Endothelial cell (in vitro differentiated cells): ENCODE measurements around the gene PTPRT. TPM values are rescaled to one million over a fixed set of nuclear protein-coding genes. Genes with fewer than 3 reads are reported as not detected.

Source experiments
- DNase-seq: peaks from one replicate; pipeline ENCODE4 v3.0.0; 2021; ENCODE audit warnings: low spot score
- H3K27ac Mint-ChIP-seq: one replicate; pipeline ENCODE4 v1.8.0; 2021; ENCODE audit warnings: mixed read lengths, inconsistent platforms; ENCODE audit not compliant: unreplicated experiment
- H3K27me3 Mint-ChIP-seq: one replicate; pipeline ENCODE4 v1.8.0; 2021; ENCODE audit warnings: mild to moderate bottlenecking, moderate library complexity, mixed read lengths, inconsistent platforms; ENCODE audit not compliant: unreplicated experiment
- H3K36me3 Mint-ChIP-seq: one replicate; pipeline ENCODE4 v1.8.0; 2021; ENCODE audit warnings: mild to moderate bottlenecking, low read depth, mixed read lengths, inconsistent platforms; ENCODE audit not compliant: unreplicated experiment
- H3K4me1 Mint-ChIP-seq: one replicate; pipeline ENCODE4 v1.8.0; 2021; ENCODE audit warnings: mild to moderate bottlenecking, mixed read lengths, inconsistent platforms; ENCODE audit not compliant: unreplicated experiment
- H3K4me3 Mint-ChIP-seq: one replicate; pipeline ENCODE4 v1.8.0; 2021; ENCODE audit warnings: mild to moderate bottlenecking, mixed read lengths, inconsistent platforms; ENCODE audit not compliant: unreplicated experiment
- H3K9me3 Mint-ChIP-seq: one replicate; pipeline ENCODE4 v1.8.0; 2021; ENCODE audit warnings: mixed read lengths, inconsistent platforms; ENCODE audit not compliant: unreplicated experiment
- total RNA-seq: library from RNA; stranded (reverse); fragmentation: NEBNext Ultra II Directional; extraction: Animal tissue kit (Norgen Biotek cat#: 25700); gene quantifications from one replicate; pipeline ENCODE4 v1.2.1, GENCODE V29; 2021; ENCODE audit not compliant: unreplicated experiment
- TF ChIP-seq, protein P1 (sequence below): fragments of 200-600 bp; sonication (generic); IDR thresholded peaks from one replicate; pipeline ENCODE4 v1.5.0; 2021; ENCODE audit warnings: antibody characterized with exemption; ENCODE audit not compliant: unreplicated experiment

PTPRT gene
- total RNA-seq, 1 donor from 2014 or later: 0.10 TPM

DNA sequence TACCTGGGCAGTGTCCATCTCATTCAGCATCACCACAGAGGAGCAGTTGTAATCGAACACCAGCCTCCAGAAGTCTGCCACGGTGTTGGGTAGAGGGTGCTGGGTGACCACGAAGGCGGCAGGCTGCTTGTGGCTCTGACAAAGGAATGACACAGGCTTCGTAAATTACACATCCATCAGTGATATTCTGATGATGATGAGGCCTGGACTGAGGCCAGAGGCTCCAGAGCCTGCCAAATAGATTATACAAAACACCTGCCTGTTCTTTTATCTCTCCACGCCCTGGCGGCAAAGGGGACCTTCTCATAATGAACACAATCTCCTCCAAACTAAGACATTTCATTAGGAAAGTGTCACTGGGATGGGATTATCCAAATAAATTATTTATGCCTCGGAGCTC is 1091.3 kb downstream of the PTPRT start:
- TF ChIP-seq, protein P1, sequence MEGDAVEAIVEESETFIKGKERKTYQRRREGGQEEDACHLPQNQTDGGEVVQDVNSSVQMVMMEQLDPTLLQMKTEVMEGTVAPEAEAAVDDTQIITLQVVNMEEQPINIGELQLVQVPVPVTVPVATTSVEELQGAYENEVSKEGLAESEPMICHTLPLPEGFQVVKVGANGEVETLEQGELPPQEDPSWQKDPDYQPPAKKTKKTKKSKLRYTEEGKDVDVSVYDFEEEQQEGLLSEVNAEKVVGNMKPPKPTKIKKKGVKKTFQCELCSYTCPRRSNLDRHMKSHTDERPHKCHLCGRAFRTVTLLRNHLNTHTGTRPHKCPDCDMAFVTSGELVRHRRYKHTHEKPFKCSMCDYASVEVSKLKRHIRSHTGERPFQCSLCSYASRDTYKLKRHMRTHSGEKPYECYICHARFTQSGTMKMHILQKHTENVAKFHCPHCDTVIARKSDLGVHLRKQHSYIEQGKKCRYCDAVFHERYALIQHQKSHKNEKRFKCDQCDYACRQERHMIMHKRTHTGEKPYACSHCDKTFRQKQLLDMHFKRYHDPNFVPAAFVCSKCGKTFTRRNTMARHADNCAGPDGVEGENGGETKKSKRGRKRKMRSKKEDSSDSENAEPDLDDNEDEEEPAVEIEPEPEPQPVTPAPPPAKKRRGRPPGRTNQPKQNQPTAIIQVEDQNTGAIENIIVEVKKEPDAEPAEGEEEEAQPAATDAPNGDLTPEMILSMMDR: no peak
- Mint-ChIP-seq H3K9me3 (peaks cover 65% of the 10 kb centered on the region), H3K4me1 (no peaks in the 10 kb centered on the region), H3K27me3 (peaks cover 12% of the 10 kb centered on the region), H3K4me3 (no peak overlapping the region), H3K27ac (no peak overlapping the region), H3K36me3 (peaks cover 35% of the 10 kb centered on the region)
- DNase-seq: no peak

GRCh38 chr20:42097741-42098140 is 1092.0 kb downstream of the PTPRT start:
- Mint-ChIP-seq H3K9me3 (peaks cover 60% of the 10 kb centered on the region), H3K27me3 (peaks cover 12% of the 10 kb centered on the region), H3K27ac (no peak overlapping the region), H3K4me1 (no peaks in the 10 kb centered on the region), H3K36me3 (peaks cover 32% of the 10 kb centered on the region), H3K4me3 (no peak overlapping the region)
- TF ChIP-seq, protein P1: no peak
- no peak for DNase-seq

DNA sequence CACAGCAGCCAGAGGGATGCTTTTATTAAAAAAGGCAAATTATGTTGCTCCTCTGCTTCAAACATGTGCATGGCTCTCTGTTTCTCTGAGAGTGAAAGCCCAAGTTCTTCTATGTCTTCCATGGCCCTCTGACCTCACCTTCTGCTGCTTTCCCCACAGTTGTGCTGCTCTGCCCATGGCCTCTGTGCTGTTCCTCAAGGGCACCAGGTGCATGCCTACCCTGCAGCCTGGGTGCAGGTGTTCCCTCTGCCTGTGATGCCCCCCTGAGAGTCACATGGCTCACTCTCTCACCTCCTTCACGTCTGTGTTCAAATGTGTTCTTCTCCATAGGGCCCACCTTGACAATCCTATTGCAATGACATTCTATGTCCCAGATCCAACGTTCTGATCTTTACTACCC is 1094.5 kb downstream of the PTPRT start:
- no peak for DNase-seq
- Mint-ChIP-seq H3K9me3 (peaks cover 68% of the 10 kb centered on the region), H3K4me3 (no peak overlapping the region), H3K36me3 (peaks cover 26% of the 10 kb centered on the region), H3K27ac (no peak overlapping the region), H3K4me1 (no peaks in the 10 kb centered on the region), H3K27me3 (peaks cover 12% of the 10 kb centered on the region)
- TF ChIP-seq, protein P1: no peak

DNA sequence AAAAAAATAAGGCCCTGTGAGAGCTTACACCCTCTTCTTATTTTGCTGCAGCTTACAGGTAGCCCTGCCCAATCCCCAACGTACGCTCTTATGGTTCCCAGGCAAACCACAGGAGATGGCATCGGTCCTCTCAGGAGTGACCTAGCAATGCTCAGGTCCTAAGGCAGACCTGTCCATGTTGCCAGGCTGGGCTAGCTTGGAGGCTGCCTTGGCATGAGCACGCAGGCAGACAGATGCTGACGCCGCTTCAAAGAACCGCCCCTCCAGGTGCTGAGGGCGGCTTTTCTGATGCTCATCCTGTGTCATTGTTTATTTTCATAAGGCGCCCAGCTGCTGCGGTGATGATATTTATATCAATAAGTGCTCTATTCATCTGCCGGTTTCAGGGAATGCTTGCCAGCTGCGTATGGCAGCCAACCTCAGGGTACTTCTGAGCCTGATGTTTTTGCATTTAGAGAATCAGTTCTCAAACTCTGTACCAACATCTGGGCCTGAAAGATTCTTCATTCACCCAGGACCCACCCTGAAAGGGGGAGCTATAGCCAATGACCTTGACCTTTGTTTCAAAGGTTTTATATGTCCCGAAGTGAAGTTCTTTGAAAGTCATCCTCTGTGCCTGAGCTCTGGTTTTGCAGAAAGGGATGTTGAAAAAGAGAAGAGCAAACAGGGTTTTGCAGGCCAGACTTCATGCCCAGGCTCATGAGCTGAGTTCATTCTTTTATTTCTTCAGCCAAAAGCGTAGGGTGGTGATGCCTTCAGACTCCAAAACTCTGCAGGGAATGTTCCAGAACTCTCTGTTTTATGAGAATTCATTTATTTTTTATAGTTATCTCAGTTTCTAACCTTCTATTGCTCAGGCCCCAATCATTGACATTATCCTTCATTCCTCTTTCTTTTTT is 1095.9 kb downstream of the PTPRT start:
- TF ChIP-seq, protein P1: no peak
- H3K9me3 Mint-ChIP-seq: peaks cover 72% of the 10 kb centered on the region

DNA sequence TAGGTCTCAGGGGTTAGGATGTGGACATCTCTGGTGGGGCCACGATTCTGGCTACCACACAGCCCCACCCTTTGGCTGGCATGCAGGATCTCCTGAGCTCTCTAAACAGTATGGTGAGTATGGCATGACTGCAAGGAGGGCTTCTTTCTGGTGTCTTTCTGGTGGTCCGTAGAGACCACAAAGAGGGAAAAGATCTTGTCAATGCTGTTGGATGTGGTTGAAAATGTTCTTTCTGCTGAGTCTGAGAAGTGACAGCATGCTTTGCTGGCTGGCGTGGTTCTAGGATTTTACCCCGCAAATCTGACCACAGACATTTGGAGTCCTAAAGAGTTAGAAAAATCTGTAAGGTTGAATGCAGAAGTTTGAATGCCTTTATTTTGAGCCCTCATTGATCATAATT is 1096.7 kb downstream of the PTPRT start:
- TF ChIP-seq, protein P1: no peak
- no peak overlapping the region for H3K4me3 Mint-ChIP-seq
- H3K36me3 Mint-ChIP-seq: peaks cover 26% of the 10 kb centered on the region
- H3K27ac Mint-ChIP-seq: no peak overlapping the region
- no peaks in the 10 kb centered on the region for H3K4me1 Mint-ChIP-seq
- H3K27me3 Mint-ChIP-seq: peaks cover 12% of the 10 kb centered on the region
- DNase-seq: no peak
- H3K9me3 Mint-ChIP-seq: peaks cover 66% of the 10 kb centered on the region

More for the DNA sequence above, 1095.9 kb downstream of the PTPRT start:
- no peaks in the 10 kb centered on the region for H3K4me1 Mint-ChIP-seq
- H3K27ac Mint-ChIP-seq: no peak overlapping the region
- H3K27me3 Mint-ChIP-seq: peaks cover 12% of the 10 kb centered on the region
- no peak for DNase-seq
- peaks cover 30% of the 10 kb centered on the region for H3K36me3 Mint-ChIP-seq
- no peak overlapping the region for H3K4me3 Mint-ChIP-seq
